Measurements from ENCODE around the gene RALGAPB. TPM values are rescaled to one million over a fixed set of nuclear protein-coding genes. Genes with fewer than 3 reads are reported as not detected.

The RALGAPB gene
- total and polyA plus RNA-seq, 4 donors = 9.0 to 58.5 (median 21.3) TPM

GRCh38 chr20:38558596-38559360, 86.1 kb downstream of the RALGAPB start:
- no peak for TF ChIP-seq CTCF (IDR thresholded peaks at IDR 0.05; ENCODE audit: control extremely low read depth, extremely low read depth)
- no peak overlapping the region for H3K4me3 ChIP-seq
- WGBS, 2 donors = 95 to 98% methylated on average over 3 of the region's 3 CpGs
- H3K9me3 ChIP-seq (ENCODE audit: control insufficient read depth in 4 of 4, insufficient read depth in 3 of 4, low read length in 3 of 4) = no peaks in the 10 kb centered on the region
- ATAC-seq (ENCODE audit: insufficient read depth, low FRiP score) = no peak
- no peak overlapping the region for H3K9ac ChIP-seq (ENCODE audit: insufficient read depth in 1 of 2, low read length in 2 of 2)
- no peaks in the 10 kb centered on the region for H3K4me1 ChIP-seq (ENCODE audit: control insufficient read depth in 5 of 5, insufficient read depth in 5 of 5, low read length in 5 of 5)
- H3K27ac ChIP-seq (ENCODE audit: low read depth in 1 of 2, low read length in 1 of 2) = no peak overlapping the region
- DNase-seq = no peak
- H3K27me3 ChIP-seq (ENCODE audit: control insufficient read depth in 3 of 3, insufficient read depth in 3 of 3, low read length in 2 of 3) = no peaks in the 10 kb centered on the region
- H3K36me3 ChIP-seq (ENCODE audit: control insufficient read depth in 4 of 4, insufficient read depth in 4 of 4, low read length in 4 of 4) = peaks cover 21 to 43% (median 35%) of the 10 kb centered on the region in 4 donors

- DNase-seq = no peak
- Histone ChIP-seq H3K27me3 (ENCODE audit: control insufficient read depth in 3 of 3, insufficient read depth in 3 of 3, low read length in 2 of 3) (no peaks in the 10 kb centered on the region), H3K9ac (ENCODE audit: insufficient read depth in 1 of 2, low read length in 2 of 2) (no peak overlapping the region), H3K4me3 (no peak overlapping the region), H3K27ac (ENCODE audit: low read depth in 1 of 2, low read length in 1 of 2) (no peak overlapping the region), H3K4me1 (ENCODE audit: control insufficient read depth in 5 of 5, insufficient read depth in 5 of 5, low read length in 5 of 5) (no peaks in the 10 kb centered on the region), H3K9me3 (ENCODE audit: control insufficient read depth in 4 of 4, insufficient read depth in 3 of 4, low read length in 3 of 4) (no peaks in the 10 kb centered on the region), H3K36me3 (ENCODE audit: control insufficient read depth in 4 of 4, insufficient read depth in 4 of 4, low read length in 4 of 4) (peaks cover 23 to 36% (median 30%) of the 10 kb centered on the region in 4 donors)
- WGBS, 2 donors = 98 to 99% methylated on average over 3 of the region's 3 CpGs
- TF ChIP-seq CTCF (IDR thresholded peaks at IDR 0.05; ENCODE audit: control extremely low read depth, extremely low read depth) = no peak
- no peak for ATAC-seq (ENCODE audit: insufficient read depth, low FRiP score)
Measured at GRCh38 chr20:38559764-38560163, 87.1 kb downstream of the RALGAPB start.

- no peak overlapping the region for H3K9ac ChIP-seq (ENCODE audit: insufficient read depth in 1 of 2, low read length in 2 of 2)
- no peak for TF ChIP-seq CTCF (IDR thresholded peaks at IDR 0.05; ENCODE audit: control extremely low read depth, extremely low read depth)
- no peak overlapping the region for H3K4me3 ChIP-seq
- no peak for DNase-seq
- ATAC-seq (ENCODE audit: insufficient read depth, low FRiP score) = no peak
- H3K4me1 ChIP-seq (ENCODE audit: control insufficient read depth in 5 of 5, insufficient read depth in 5 of 5, low read length in 5 of 5) = no peaks in the 10 kb centered on the region
- H3K9me3 ChIP-seq (ENCODE audit: control insufficient read depth in 4 of 4, insufficient read depth in 3 of 4, low read length in 3 of 4) = no peaks in the 10 kb centered on the region
- peaks cover 12 to 28% (median 17%) of the 10 kb centered on the region in 4 donors for H3K36me3 ChIP-seq (ENCODE audit: control insufficient read depth in 4 of 4, insufficient read depth in 4 of 4, low read length in 4 of 4)
- H3K27ac ChIP-seq (ENCODE audit: low read depth in 1 of 2, low read length in 1 of 2) = no peak overlapping the region
- H3K27me3 ChIP-seq (ENCODE audit: control insufficient read depth in 3 of 3, insufficient read depth in 3 of 3, low read length in 2 of 3) = no peaks in the 10 kb centered on the region
- WGBS, 2 donors = 97 to 98% methylated on average over 6 of the region's 6 CpGs
Measured at GRCh38 chr20:38563802-38564431, 91.3 kb downstream of the RALGAPB start.

Data from lung (tissue), 12 donors.